NCI-H1417 treated with DMSO at 0.1 percent for 48 hours (cell line): Measurements from ENCODE around the gene CDC37.

Experiments used
- DNase-seq: peaks from one replicate; lab custom pipeline; 2025; lab: John Stamatoyannopoulos, UW

The CDC37 gene

DNA sequence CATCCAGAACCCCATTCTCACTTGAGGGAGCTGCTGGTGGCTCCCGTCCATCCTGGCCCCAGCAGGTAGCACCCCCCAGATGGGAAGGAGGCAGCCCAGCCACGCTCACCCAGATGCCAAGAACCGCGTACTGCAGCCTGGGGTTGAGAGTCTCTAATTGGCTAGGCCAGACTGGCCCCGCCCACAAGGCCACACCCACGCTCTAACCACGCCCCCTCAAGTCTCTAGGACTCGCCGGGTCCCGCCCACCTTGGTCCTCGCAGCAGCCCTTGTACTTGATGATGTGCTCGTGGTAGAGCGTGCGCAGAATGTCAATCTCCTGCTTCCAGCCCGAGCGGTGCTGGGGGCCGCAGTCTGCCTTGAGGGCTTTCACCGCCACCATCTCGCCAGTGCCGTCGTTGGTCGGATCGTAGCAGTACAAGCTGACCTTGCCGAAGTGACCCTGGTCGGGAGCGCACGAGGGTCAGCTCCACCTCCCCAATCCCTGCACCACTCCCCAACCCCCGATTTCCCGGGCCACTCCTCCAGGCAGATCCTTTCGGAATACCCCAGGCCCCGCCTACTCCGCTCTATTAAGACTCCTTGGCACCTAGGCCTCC is 49.5 kb downstream of the CDC37 start:
- no peak for DNase-seq

DNA sequence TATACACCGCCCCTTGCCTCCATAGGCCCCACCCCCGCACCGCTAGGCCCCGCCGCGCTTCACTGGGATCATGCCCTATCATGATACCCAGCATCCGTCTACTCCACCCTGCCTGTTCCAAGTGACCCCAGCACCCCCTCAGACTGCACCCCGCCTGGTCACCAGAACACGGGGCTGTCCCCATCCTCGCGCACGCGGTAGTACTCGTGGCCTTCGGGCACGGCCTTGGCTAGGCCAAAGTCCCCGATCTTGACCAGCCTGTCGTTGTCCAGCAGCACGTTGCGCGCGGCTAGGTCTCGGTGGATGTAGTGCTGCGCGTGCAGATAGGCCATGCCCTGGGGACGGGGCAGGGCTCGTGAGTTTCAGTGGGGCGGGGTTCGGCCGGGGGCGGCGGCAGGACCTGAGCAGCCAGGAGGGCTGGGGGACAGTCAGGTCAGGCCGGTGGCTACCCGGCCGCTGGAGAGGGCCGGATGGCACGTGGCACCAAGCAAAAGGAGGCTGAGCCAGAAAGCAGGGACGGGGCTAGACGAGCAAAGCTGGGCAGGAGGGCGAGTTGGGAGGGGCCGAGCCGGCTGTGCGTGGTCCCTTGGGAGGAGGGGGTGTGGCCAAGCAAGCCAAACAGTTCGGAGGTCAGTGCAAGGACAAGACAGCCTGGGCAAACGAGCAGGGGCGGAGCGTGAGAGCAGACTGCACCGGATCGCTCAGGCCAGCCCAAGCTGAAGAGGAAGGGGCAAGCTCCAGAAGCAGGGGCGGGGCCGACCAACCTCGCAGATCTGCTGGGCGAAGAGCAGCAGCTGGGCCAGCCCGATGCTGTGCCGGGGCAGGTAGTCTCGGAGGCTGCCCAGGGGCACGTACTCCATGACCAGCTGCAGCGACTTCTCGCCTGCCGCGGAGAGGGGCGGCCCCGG is 50.3 kb downstream of the CDC37 start:
- no peak for DNase-seq

DNA sequence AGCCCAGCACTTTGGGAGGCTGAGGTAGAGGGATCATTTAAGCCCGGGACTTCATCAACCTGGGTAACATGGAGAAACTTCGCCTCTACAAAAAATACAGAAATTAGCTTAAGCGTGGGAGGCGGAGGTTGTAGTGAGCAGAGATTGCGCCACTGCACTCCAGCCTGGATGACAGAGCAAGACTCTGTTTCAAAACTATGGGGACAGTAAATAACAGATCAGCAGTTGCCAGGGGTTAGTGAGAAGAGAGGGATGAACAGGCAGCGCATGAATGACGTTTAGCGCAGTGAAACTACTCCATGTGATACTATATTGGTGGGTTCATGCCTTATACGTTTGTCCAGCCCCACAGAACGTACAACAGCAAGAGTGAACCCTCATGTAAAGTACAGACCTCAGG is 56.8 kb downstream of the CDC37 start:
- no peak for DNase-seq

DNA sequence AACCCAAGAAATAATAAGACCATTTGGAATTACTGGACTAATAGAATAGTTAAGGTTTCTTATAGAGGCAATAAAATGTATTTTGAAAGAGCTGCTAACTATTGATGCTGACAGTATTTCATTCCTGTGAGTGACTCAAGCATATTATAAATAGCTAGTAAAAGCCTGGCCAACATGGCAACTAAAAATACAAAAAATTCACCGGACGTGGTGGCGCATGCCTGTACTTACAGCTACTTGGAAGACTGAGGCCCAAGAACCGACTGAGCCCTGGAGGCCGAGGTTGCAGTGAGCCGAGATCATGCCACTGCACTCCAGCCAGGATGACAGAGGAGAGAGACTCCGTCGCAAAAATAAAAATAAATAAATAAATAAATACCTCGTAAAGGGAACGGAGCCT is 58.6 kb downstream of the CDC37 start:
- DNase-seq, result no peak

DNA sequence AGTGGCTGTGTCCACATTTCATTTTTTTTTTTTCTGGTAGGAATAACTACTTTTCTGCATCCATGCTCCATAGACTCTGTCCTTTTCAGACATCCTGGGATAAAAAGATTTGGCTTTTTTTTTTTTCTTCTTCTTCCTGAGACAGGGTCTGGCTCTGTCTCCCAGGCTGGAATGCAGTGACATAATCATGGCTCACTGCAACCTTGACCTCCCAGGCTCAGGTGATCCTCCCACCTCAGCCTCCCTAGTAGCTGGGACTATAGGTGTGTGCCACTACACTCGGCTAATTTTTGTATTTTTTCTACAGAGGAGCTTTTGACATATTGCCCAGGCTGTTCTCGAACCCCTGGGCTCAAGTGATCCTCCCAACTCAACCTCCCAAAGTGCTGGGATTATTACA is 59.8 kb downstream of the CDC37 start:
- DNase-seq, result no peak
